Stomach smooth muscle (tissue), 2 donors: ENCODE data around the gene RARG.

Source experiments
- H3K27ac ChIP-seq: one replicate; pipeline ENCODE4 v1.7.0; 2013; ENCODE audit warnings: mild to moderate bottlenecking, low read length, inconsistent platforms
- H3K27me3 ChIP-seq, 2 donors: one replicate each; pipeline ENCODE4 v1.7.0; 2013; ENCODE audit warnings: low read length in 2 of 2; ENCODE audit not compliant: insufficient read depth in 2 of 2, control insufficient read depth in 1 of 2
- H3K36me3 ChIP-seq, 2 donors: one replicate each; pipeline ENCODE4 v1.7.0; 2013; ENCODE audit warnings: low read length in 2 of 2; ENCODE audit not compliant: control insufficient read depth in 2 of 2, insufficient read depth in 2 of 2
- H3K4me1 ChIP-seq: one replicate; pipeline ENCODE4 v1.7.0; 2013; ENCODE audit warnings: low read length; ENCODE audit not compliant: control insufficient read depth, insufficient read depth
- H3K4me3 ChIP-seq, 2 donors: one replicate each; pipeline ENCODE4 v1.7.0; 2013; ENCODE audit warnings: low read length in 2 of 2
- H3K9ac ChIP-seq, 2 donors: one replicate each; pipeline ENCODE4 v1.7.0; 2013; ENCODE audit warnings: low read length in 2 of 2, mild to moderate bottlenecking in 1 of 2
- H3K9me3 ChIP-seq, 2 donors: one replicate each; pipeline ENCODE4 v1.7.0; 2013; ENCODE audit warnings: low read length in 2 of 2; ENCODE audit not compliant: control insufficient read depth in 2 of 2
- donor health status: healthy.
- donor health status: Pancreatic carcinoma.

Gene RARG

GRCh38 chr12:53231921-53232645 lies at the start of gene RARG:
RARG (minus strand) TSS chr12:53232209; CDS start chr12:53227545, 4,664 bp downstream.
- peak within 1 kb of the TSS; percentile 87 for H3K27ac ChIP-seq
- H3K9ac ChIP-seq = peak within 1 kb of the TSS; percentile 41 to 76
- no peaks in the 10 kb centered on the region for H3K27me3 ChIP-seq
- H3K9me3 ChIP-seq = no peaks in the 10 kb centered on the region
- peak within 1 kb of the TSS; percentile 61 to 81 for H3K4me3 ChIP-seq
- peaks cover 0 to 4% of the 10 kb centered on the region in 2 donors for H3K36me3 ChIP-seq
- peaks cover 49% of the 10 kb centered on the region for H3K4me1 ChIP-seq

GRCh38 chr12:53279888-53280498 lies 48.0 kb upstream of the RARG start:
- Histone ChIP-seq H3K4me1 (no peaks in the 10 kb centered on the region), H3K27ac (no peak overlapping the region), H3K9me3 (no peaks in the 10 kb centered on the region), H3K27me3 (no peaks in the 10 kb centered on the region), H3K4me3 (no peak overlapping the region), H3K9ac (no peak overlapping the region), H3K36me3 (no peaks in the 10 kb centered on the region)

GRCh38 chr12:53279283-53279869 lies 47.4 kb upstream of the RARG start:
- H3K9ac ChIP-seq = no peak overlapping the region
- H3K27ac ChIP-seq = no peak overlapping the region
- no peaks in the 10 kb centered on the region for H3K36me3 ChIP-seq
- H3K27me3 ChIP-seq = no peaks in the 10 kb centered on the region
- no peaks in the 10 kb centered on the region for H3K4me1 ChIP-seq
- no peaks in the 10 kb centered on the region for H3K9me3 ChIP-seq
- no peak overlapping the region for H3K4me3 ChIP-seq

GRCh38 chr12:53277981-53278380 lies 46.0 kb upstream of the RARG start:
- Histone ChIP-seq H3K9me3 (no peaks in the 10 kb centered on the region), H3K4me1 (no peaks in the 10 kb centered on the region), H3K4me3 (no peak overlapping the region), H3K36me3 (no peaks in the 10 kb centered on the region), H3K27ac (no peak overlapping the region), H3K27me3 (no peaks in the 10 kb centered on the region), H3K9ac (no peak overlapping the region)

GRCh38 chr12:53276511-53276910 lies 44.5 kb upstream of the RARG start:
- Histone ChIP-seq H3K27ac (no peak overlapping the region), H3K27me3 (no peaks in the 10 kb centered on the region), H3K36me3 (no peaks in the 10 kb centered on the region), H3K4me3 (no peak overlapping the region), H3K9ac (no peak overlapping the region), H3K9me3 (no peaks in the 10 kb centered on the region), H3K4me1 (no peaks in the 10 kb centered on the region)

GRCh38 chr12:53274445-53274844 lies 42.4 kb upstream of the RARG start:
- no peaks in the 10 kb centered on the region for H3K36me3 ChIP-seq
- no peaks in the 10 kb centered on the region for H3K27me3 ChIP-seq
- no peaks in the 10 kb centered on the region for H3K9me3 ChIP-seq
- H3K9ac ChIP-seq = no peak overlapping the region
- no peaks in the 10 kb centered on the region for H3K4me1 ChIP-seq
- H3K27ac ChIP-seq = no peak overlapping the region
- no peak overlapping the region for H3K4me3 ChIP-seq

GRCh38 chr12:53268630-53269562 lies 36.9 kb upstream of the RARG start:
- peaks cover 12% of the 10 kb centered on the region for H3K4me1 ChIP-seq
- H3K36me3 ChIP-seq = no peaks in the 10 kb centered on the region
- peak overlapping the region; percentile 88 to 90 for H3K4me3 ChIP-seq
- H3K27me3 ChIP-seq = no peaks in the 10 kb centered on the region
- H3K9me3 ChIP-seq = no peaks in the 10 kb centered on the region
- H3K27ac ChIP-seq = no peak overlapping the region
- peak overlapping the region; percentile 55 for H3K9ac ChIP-seq

- H3K27me3 ChIP-seq = no peaks in the 10 kb centered on the region
- peak within 1 kb of the TSS; percentile 55 to 69 for H3K9ac ChIP-seq
- no peaks in the 10 kb centered on the region for H3K9me3 ChIP-seq
- H3K4me1 ChIP-seq = peaks cover 12% of the 10 kb centered on the region
- peak within 1 kb of the TSS; percentile 88 to 90 for H3K4me3 ChIP-seq
- no peaks in the 10 kb centered on the region for H3K36me3 ChIP-seq
- no peak within 1 kb of the TSS for H3K27ac ChIP-seq
Observed at GRCh38 chr12:53267999-53268629, 36.1 kb upstream of the RARG start, which contains the start of gene ESPL1. ESPL1 (plus strand) TSS chr12:53268299; CDS start chr12:53268767, 468 bp downstream.

- Histone ChIP-seq H3K36me3 (no peaks in the 10 kb centered on the region), H3K27me3 (no peaks in the 10 kb centered on the region), H3K4me3 (peak overlapping the region; percentile 88 to 90), H3K9me3 (no peaks in the 10 kb centered on the region), H3K27ac (no peak overlapping the region), H3K9ac (peak overlapping the region; percentile 55 to 69), H3K4me1 (peaks cover 12% of the 10 kb centered on the region)
Observed at GRCh38 chr12:53267306-53267998, 35.4 kb upstream of the RARG start.
